Retinal pigment epithelial cell (primary cell): ENCODE measurements around the gene ZNF385A.

Experiments used
- DNase-seq: peaks from one replicate; pipeline ENCODE4 v3.0.0-alpha.2; 2010; ENCODE audit warnings: low read depth
- H3K4me3 ChIP-seq: 2 replicates; pipeline ENCODE4 v1.5.1; 2011; ENCODE audit warnings: mild to moderate bottlenecking, low read length, control low read depth, moderate library complexity
- TF ChIP-seq, protein P1 (sequence below): conservative IDR thresholded peaks from 2 replicates; pipeline ENCODE4 v1.5.1; 2011; ENCODE audit warnings: low read depth, low read length, control low read depth, inconsistent platforms

The ZNF385A gene

DNA sequence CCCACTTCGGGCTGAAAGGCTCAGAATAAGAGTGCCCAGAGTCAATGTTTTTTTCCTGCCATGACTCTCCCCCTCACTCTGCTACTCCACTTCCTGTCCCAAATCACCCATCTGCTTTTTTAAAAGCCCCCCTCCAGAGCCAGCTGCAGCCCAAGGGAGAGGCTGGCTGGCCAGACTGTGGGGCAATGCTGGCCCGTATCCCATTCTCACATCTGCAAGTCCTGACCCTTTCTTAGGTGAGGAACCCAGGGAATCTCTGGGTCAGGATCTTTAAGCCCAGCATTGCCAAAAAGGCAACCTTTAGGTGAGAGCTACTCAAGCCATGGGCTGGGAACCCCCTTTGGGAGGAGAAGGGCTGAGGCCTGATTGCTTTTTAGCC is 36.2 kb upstream of the ZNF385A start:
- DNase-seq = no peak
- H3K4me3 ChIP-seq = no peak overlapping the region
- TF ChIP-seq, protein P1, sequence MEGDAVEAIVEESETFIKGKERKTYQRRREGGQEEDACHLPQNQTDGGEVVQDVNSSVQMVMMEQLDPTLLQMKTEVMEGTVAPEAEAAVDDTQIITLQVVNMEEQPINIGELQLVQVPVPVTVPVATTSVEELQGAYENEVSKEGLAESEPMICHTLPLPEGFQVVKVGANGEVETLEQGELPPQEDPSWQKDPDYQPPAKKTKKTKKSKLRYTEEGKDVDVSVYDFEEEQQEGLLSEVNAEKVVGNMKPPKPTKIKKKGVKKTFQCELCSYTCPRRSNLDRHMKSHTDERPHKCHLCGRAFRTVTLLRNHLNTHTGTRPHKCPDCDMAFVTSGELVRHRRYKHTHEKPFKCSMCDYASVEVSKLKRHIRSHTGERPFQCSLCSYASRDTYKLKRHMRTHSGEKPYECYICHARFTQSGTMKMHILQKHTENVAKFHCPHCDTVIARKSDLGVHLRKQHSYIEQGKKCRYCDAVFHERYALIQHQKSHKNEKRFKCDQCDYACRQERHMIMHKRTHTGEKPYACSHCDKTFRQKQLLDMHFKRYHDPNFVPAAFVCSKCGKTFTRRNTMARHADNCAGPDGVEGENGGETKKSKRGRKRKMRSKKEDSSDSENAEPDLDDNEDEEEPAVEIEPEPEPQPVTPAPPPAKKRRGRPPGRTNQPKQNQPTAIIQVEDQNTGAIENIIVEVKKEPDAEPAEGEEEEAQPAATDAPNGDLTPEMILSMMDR = no peak

DNA sequence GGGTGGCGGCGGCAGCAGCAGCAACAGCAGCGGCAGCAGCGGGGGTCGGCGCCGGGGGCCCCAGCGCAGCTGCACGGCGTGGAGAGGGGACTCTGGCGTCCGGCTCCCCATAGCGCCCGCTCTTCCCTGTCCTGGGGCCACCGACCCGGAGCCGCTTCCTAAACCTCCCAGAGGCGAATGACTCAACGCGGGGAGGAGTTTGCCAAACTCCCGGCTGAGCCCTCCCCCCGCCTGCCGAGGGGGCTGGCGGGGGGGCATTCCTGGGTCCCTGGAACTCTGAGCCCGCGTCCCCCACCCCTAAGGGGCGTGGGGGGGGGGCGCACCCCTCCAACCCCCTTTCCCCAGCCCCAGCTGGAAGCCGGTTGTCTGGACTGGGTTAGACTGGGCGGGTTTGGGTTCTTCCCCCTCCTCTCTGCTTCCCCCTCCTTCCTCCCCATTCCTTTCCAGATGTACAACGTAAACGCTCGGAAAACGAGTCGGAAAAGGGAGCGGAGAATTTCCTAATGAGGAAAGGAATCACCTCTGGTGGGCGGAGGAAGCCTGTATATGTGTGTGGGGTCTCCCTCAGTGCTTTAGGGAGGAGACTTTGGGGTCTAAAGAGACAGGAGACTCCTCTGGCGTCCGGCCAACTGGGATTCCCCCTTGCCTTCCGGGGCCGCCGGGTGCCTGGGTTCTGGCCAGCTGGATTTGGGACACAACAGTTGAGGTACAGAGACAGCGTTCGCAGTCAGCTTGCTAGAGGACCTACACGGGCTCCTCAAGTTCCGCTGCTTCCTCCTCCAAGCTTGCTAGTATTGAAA is 34.8 kb upstream of the ZNF385A start, which contains the start of gene ITGA5:
Gene ITGA5 (minus strand): TSS at position 179 of the 800 bp plus-strand sequence. CDS start 68 bp downstream, at position 111.
- no peak for DNase-seq
- H3K4me3 ChIP-seq = peak within 1 kb of the TSS; percentile 62
- TF ChIP-seq, protein P1 = no peak

DNA sequence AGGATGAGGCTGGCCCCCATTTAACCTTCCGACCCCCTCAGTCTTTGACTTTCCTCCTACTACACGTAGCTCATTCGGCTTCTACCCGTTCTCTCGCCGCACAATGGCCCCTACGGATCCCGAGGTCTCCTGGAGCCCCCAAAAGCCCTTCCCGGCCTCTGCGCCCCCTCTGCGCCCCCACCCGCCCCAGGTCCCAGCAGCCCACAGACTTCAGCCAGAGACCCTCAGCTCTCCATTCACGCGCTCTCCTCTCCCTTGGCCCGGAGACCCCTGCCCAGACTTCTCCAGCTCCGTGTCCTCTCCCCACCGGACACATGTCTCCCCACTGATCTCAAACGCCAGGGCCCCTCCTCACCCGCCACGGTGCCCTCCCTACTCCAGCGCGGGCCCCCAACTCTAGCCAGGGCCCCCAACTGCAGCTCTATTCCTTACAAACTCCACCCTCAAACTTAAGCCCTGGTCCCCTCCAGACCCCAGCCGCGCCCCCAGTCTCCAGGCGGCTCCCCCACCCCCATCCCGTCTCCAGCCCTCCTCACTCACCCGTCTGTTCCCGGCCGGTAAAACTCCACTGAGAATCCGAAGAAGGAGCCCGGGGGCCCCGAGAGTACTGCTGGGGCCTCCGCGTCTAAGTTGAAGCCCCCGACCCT is 34.0 kb upstream of the ZNF385A start:
- peak overlapping the region; percentile 62 for H3K4me3 ChIP-seq
- no peak for DNase-seq

DNA sequence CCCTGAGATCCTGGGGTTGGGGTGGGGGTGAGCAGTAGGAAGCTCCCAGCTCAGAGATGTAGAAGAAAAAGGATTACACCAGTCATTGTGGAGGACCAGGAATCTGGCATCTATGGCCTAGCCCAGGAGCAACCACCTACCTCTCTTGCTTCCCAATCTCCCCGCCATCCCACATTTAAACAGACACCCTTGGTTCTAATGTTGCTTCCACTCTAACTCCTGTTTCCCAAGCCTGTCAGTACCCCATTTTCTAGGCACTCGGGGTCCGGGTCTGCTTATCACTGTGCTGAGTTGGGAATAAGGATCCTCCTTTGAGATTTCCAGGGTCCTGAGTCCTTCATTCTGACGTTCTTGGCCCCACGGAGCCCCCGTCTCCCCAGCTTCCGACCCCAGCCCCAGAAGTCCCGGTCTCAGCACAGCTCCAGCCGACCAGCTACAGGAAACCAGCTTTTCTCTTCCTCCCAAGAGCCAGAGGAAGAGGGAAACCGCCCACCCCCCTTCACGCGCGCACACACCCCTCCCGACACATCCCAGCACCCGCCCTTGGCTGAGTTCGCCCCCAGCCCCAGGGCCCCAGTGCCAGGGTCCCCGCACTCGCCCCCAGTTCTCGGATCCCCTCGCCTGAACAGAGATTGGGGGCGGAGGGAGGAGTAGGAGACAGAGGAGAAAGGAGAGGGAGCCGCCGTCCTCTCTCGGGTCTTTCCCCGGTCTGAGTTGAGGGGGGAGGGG is 33.3 kb upstream of the ZNF385A start:
- DNase-seq = no peak
- peak overlapping the region; percentile 62 for H3K4me3 ChIP-seq
- TF ChIP-seq, protein P1 = no peak

More for the DNA sequence above, 34.0 kb upstream of the ZNF385A start:
- TF ChIP-seq, protein P1 = no peak

DNA sequence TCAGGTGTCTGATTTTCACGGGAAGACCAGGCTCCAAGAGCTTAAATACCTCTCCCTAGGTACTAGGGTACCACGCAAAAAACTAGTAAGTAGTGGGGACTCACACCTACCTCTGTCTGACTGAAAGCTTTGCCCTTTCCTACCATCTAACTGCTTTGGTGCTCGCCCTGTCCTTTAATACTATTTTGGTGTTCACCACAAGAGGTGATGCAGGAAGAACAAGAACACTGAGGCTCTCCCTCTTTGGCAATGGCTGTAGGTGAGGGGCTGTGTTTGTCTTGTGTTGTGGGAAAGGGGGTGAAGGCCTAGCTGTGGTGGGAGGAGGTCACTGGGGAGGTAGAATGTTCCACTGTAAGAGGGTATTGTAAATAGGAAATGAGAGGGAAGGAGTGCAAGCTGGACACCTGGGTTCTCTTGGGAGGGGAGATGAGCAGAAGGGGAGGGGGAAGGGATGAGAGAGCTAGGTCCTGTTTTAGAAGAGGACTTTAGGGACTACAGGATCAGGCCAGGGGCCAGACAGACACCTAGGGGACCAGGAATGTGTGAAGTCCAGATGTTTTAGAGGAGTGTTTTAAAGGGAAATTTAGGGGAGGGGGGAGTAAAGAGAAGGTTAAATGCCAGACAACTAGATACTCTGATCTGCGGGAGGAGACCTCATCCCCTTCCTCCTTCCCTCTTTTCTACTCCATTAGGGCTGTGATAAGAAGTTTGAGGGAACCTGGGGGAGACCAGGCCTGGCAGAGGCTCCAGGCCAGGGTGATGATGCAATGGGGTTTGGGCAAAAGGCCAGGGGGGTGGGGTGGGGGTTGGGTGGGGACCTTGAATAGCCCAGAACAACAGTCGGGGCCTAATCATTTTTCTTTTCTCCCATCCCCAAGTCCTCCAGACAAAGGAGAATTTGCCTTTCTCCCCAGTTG is 32.4 kb upstream of the ZNF385A start:
- TF ChIP-seq, protein P1 = no peak
- no peak for DNase-seq
- H3K4me3 ChIP-seq = peak overlapping the region; percentile 62

DNA sequence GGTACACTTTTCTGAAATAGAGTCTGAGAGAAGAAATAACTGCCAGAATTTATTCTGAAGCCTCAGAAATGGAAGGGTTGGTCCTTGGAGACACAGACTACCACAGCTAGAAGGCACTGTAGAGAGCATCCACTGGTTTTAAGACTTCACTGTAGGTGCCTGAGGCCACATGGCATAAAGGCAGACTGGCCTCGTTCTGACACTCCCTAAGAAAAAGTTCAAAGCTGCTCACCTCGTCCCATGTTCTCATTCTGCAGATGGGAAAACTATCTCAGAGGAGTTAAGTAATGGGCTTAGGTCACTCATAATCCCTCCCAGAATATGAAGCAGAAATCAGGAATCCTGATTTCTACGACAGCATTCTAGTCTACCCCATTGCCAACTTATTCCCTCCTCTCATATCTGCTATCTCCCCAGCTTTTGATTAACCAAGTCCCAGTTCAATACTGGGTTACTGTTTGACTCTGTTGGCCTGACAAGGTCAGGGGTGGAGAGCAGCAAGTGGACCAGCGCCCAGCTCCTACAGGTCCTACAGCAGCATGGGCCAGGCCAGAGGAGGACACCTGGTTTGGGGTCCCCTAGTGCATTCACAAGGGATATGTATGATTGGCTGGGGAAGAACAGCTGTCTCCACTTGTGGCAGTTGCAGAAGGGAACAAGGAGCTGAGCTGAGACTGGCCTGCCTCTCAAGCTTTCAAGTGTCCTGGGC is 30.8 kb upstream of the ZNF385A start:
- no peak overlapping the region for H3K4me3 ChIP-seq
- TF ChIP-seq, protein P1 = no peak
- no peak for DNase-seq
